GM13976 (cell line): Measurements from ENCODE around the gene NCCRP1.
"Not testable (repeated sequence)": the region's sequence is repeated elsewhere in the genome, so short reads cannot be mapped to it uniquely, and the experiment has no call there.

Source experiments
- DNase-seq: peaks from one replicate; pipeline ENCODE4 v3.0.0; 2012; ENCODE audit warnings: low spot score
- in situ Hi-C: fragments of 300-500 bp; cut with MboI; formaldehyde crosslinking; loops from one replicate; pipeline ENCODE4 v1.12.0; 2022; ENCODE audit warnings: low sequenced_read_pairs, mixed read lengths, inconsistent platforms; ENCODE audit not compliant: unreplicated experiment
- TF ChIP-seq, protein P1 (sequence below): IDR thresholded peaks from 2 replicates; pipeline ENCODE4 v1.5.1; 2012; ENCODE audit warnings: borderline replicate concordance, mild to moderate bottlenecking; ENCODE audit not compliant: insufficient read depth; ENCODE audit errors: extremely low read depth, missing control alignments, control extremely low read depth

Gene NCCRP1

GRCh38 chr19:39238944-39239343 is 42.2 kb downstream of the NCCRP1 start:
- TF ChIP-seq, protein P1, sequence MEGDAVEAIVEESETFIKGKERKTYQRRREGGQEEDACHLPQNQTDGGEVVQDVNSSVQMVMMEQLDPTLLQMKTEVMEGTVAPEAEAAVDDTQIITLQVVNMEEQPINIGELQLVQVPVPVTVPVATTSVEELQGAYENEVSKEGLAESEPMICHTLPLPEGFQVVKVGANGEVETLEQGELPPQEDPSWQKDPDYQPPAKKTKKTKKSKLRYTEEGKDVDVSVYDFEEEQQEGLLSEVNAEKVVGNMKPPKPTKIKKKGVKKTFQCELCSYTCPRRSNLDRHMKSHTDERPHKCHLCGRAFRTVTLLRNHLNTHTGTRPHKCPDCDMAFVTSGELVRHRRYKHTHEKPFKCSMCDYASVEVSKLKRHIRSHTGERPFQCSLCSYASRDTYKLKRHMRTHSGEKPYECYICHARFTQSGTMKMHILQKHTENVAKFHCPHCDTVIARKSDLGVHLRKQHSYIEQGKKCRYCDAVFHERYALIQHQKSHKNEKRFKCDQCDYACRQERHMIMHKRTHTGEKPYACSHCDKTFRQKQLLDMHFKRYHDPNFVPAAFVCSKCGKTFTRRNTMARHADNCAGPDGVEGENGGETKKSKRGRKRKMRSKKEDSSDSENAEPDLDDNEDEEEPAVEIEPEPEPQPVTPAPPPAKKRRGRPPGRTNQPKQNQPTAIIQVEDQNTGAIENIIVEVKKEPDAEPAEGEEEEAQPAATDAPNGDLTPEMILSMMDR = no peak
- no peak for DNase-seq
- in situ Hi-C loops = no loop called here

DNA sequence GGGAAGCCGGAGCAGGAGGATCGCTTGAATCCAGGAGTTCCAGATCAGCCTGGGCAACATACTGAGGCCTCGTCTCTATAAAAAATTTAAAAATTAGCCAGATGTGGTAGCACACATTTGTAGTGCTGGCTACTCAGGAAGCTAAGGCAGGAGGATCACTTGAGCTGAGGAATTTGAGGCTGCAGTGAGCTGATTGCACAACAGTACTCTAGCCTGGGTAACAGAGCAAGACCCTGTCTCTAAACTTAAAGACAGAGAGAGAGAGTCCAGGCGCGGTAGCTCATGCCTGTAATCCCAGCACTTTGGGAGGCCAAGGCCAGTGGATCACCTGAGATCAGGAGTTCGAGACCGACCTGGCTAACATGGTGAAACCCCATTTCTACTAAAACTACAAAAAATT is 43.7 kb downstream of the NCCRP1 start:
- TF ChIP-seq, protein P1 = no peak
- in situ Hi-C loops = no loop called here
- DNase-seq = no peak

- in situ Hi-C loops, DNase-seq: not testable (repeated sequence)
These were observed 47.0 kb downstream of the NCCRP1 start for GRCh38 chr19:39243741-39244140.

- DNase-seq, in situ Hi-C loops: not testable (repeated sequence)
These were observed 47.8 kb downstream of the NCCRP1 start, which contains the start of gene IFNL3 for GRCh38 chr19:39244410-39245100. Gene IFNL3 (minus strand): TSS chr19:39245006. CDS start chr19:39244967, 39 bp downstream.

DNA sequence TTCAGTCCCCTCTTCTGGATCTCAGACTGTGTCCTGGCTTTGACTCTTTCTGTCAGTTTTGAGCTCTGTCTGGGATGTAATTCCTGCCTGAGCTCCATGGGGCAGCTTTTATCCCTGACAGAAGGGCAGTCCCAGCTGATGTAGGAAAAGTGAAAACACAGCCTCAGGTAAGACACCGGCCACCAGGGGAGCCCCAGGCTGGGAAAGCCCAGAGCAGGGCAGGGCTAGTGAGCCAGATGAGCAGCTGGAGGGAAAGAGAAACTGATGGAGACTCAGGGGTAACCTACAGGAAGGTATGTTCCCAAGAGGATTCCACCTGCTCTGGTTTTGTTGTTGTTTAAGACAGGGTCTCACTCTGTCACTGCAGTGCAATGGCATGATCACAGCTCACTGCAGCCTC is 48.4 kb downstream of the NCCRP1 start:
- in situ Hi-C loops, DNase-seq: not testable (repeated sequence)

DNA sequence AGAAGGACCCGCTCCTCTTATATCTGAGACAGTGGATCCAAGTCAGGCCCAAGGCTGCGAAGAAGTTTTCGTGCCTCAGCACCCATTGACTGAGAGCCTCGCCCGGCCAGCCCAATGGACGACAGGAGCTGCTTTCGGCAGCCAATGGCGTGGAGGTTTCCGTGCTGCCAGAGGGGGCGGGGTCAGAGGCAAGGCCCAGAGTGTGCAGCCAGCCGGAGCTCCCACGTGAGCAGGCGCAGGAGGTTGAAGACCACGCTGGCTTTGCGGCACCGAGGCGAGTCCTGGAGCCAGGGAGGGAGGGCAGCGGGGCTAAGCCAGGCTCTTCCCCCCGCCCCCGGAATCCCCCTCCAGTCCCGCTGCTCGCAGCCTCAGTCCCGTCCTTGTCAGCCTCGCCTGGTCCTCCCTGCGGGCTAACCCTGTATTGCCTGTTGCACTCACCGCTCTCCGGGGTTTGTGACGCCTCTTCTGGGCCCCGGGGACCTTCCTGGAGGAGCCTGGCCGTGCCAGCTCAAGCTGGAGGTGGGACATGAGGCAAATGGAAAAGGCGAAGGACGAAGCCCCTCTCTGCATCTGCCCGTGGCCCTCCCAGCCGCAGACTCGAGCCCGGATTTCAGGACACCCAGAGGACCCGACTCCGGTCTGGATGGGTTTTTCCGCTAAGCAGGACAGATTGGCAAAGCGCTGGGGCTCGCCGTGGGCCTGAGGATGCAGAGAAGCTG is 50.3 kb downstream of the NCCRP1 start:
- DNase-seq = peak; percentile 40
- in situ Hi-C loops = no loop called here
- TF ChIP-seq, protein P1 = no peak

GRCh38 chr19:39247701-39248664 is 51.2 kb downstream of the NCCRP1 start:
- TF ChIP-seq, protein P1 = no peak
- in situ Hi-C loops = no loop called here
- DNase-seq = no peak

DNA sequence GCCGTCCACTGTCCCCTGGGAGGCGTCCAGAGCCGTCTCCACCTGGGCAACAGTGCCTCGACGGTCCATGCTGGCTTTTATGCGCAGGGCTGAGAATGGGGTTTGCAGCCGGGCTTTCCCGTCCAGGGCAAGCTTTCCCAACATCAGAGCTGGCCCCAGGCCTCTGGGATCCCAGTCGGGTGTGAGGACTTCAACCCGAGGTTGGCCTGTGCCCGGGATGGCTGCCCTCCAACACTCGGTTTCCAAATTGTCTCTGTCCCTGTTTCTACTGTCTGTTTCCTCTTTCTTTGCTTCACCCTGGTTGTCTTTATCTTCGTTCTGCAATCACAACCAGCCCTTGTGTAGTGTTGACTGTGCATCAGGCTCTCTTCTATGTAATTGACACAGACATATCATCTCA is 52.0 kb downstream of the NCCRP1 start, which contains the start of gene IFNL4:
TSS of gene IFNL4 (minus strand) at position 51 of the 400 bp plus-strand sequence.
- no peak for DNase-seq
- in situ Hi-C loops = no loop called here
- TF ChIP-seq, protein P1 = no peak
